Measurements from ENCODE around the gene TUBB2B.
"Not testable (repeated sequence)": the region's sequence is repeated elsewhere in the genome, so short reads cannot be mapped to it uniquely, and the experiment has no call there.

The TUBB2B gene

DNA sequence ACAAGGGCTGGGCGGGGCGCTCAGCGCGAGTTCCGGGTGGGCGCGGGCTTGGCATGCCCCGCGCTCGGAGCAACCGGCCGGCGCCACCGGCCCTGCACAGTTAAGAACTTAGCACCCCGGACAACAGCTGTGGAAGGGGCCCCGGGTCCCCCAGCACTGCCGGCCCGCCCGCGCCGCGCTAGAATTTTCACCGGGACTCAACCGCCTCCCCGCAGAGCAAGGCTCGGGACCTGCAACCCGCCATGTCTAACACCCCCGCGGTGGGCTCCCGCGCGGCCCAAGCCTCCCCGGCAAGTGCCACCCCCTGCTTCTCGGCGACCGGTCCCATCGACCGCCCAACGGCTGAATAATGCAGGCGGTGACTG lies 26.1 kb upstream of the TUBB2B start:
- DNase-seq = no peak

DNA sequence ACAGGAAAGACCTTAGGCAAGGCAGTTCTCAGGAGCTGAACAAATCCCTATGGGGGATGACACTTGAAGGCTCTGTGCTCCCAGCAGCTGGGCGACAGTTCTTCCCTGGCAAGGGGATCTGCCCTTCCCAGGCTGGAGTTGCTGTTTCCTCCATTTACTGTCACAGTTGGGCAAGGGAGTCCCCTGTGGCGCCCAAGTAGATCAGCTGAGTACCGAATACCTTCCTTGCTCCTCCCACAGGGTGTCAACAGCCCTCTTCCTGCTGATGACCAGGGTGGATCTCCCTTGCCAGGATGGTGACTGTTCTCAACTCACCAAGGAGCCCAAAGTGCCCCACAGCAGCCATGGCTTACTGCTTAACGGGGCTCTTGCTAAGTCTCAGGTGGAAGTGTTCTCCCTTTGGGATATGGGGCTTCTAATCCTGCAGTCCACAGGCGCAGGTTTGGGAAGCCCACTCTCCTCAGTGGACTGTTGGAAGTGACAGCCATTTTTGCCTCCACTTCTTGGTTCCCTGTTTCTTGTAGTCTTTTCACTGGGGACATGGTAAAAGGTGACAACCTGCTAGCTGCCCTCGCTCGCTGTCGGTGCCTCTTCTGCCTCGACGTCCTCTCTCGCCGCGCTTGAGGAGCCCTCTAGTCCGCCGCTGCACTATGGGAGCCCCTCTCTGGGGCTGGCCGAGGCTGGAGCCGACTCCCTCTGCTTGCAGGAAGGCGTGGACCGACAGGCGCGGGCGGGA lies 25.6 kb upstream of the TUBB2B start:
- no peak for DNase-seq

DNA sequence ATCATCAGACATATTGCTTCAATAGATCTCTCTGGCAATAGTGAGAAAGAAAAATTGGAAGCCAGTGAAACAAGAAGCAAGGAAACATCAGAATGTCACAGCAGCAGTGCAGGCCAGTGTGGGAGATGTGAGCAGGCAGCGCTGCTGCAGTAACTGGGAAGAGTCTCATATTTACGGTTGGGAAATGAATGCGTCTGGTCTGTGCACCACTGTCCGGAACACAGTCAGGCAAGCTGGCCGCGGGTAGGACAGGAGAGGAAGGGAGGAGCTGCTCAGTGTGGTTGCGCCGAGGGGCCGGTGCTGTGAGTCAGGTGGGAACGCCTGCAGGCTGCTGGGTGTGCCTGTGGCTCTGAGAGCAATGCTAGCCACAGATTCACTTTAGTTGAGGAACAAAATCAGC lies 24.9 kb upstream of the TUBB2B start:
- no peak for DNase-seq

- peak; percentile 80 for DNase-seq
Measured at GRCh38 chr6:3251462-3252314, 24.2 kb upstream of the TUBB2B start.

- no peak for DNase-seq
Measured at GRCh38 chr6:3250231-3250675, 22.8 kb upstream of the TUBB2B start.

DNA sequence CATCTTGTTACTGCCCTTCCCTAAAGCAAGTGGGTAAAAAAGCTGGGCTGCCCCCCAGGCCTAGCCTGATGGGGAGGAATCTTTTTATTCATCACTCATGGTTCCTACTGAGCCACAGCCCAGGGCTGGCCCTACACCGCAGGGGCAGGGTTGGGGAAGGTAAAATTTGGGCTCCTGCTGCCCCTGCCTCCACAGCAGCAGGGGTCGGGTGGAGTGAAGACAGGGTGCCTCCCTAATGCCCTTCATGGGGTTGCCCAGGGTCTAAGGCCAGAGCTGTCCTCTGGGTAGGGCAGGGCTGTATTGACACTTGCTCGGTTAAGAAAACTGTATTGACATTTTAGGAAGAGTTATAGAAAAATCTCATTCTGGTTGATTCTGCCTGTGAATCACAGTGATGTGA lies 22.4 kb upstream of the TUBB2B start:
- no peak for DNase-seq

GRCh38 chr6:3247255-3248146 lies 20.0 kb upstream of the TUBB2B start:
- DNase-seq = peak; percentile 87

- DNase-seq = no peak
Measured at GRCh38 chr6:3245216-3245615, 17.8 kb upstream of the TUBB2B start.

DNA sequence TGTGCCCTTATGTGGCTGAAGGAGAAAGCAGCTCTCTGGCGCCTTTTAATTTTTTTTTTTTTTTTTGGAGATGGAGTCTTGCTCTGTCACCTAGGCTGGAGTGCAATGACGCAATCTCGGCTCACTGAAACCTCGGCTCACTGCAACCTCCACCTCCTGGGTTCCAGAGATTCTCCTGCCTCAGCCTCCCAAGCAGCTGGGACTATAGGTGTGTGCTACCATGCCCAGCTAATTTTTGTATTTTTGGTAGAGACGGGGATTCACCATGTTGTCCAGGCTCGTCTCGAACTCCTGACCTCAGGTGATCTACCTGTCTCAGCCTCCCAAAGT lies 17.3 kb upstream of the TUBB2B start:
- DNase-seq = not testable (repeated sequence)

DNA sequence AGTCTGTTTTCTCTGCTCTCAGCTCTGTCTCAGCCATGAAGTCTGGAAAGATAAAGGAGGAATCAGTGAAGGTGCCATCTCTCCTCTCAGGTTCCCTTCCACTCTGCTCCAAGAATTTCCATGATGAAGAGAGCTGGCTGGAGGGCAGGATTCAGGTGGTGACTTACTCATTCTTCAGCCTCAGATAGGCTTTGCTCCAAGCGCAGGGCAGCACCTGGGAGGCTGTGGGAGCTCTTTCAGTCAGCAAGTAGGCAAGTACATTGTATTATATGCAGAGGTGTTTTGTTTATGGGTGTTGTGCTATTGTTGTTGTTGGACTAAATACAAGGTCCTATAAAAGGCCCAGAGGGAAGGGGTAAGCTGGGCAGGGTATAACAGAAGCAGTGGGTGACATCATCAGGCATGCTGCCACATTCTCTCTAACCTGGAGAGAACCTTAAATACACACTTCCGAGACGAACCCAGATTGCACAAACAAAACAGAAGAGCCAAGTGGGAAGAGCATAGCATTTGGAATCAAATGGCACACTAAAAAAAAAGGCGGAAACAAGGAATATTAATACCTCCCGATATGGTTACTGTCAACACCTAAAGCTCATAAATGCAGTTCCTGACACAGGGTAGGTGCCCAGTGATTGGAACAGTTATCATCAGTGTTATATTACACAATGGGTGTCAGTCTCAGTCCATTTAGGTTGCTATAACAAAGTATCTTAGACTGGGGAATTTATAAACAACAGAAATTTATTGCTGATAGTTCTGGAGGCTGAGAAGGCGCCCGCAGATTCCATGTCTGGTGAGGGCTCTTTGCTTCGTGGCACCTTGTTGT lies 16.8 kb upstream of the TUBB2B start:
- DNase-seq = no peak

- no peak for DNase-seq
Measured at GRCh38 chr6:3242768-3243167, 15.3 kb upstream of the TUBB2B start.

- DNase-seq = not testable (repeated sequence)
Measured at GRCh38 chr6:3241745-3242144, 14.3 kb upstream of the TUBB2B start.

DNA sequence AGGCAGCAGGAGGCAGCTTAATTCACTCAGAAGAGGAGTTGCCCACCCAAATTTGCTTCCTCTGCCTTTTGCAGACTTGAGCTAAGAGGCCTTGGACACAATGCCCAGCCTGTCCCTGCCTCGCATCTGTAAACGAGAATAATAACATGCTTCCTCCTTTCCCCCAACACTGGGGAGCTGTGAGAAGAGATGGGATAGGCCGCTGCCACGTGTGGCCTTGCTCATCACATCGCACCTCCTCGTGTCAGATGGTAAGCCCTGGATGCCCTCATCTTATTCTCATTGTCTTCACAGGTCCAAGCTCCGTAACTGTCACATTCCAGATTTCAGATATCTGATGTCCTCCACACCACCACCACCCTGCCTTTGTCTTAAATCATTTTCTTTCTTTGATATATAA lies 13.1 kb upstream of the TUBB2B start:
- DNase-seq = no peak

GRCh38 chr6:3239110-3239830 lies 11.8 kb upstream of the TUBB2B start:
- DNase-seq = no peak

- no peak for DNase-seq
Measured at GRCh38 chr6:3237761-3238662, 10.6 kb upstream of the TUBB2B start.

DNA sequence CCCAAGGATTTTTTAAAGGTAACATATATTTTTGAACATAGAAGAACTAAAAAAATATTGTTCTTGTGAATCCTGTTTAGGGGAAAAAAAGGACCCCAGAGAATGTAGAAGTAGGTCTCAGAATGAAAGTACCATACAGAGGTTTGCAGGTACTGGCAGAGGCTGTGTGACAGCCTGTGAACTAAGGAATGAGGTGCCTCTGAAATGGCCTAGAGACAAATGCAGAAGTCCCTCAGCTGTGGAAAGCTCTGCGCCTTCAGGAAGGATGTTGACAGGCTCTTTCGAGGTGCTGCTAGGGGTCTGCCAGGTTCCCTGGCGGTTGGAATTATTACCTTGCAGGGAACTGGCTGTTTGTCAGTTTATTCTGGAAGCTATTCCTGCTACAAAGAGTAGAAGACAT lies 8.6 kb upstream of the TUBB2B start:
- no peak for DNase-seq

GRCh38 chr6:3235486-3235885 lies 8.0 kb upstream of the TUBB2B start:
- no peak for DNase-seq

DNA sequence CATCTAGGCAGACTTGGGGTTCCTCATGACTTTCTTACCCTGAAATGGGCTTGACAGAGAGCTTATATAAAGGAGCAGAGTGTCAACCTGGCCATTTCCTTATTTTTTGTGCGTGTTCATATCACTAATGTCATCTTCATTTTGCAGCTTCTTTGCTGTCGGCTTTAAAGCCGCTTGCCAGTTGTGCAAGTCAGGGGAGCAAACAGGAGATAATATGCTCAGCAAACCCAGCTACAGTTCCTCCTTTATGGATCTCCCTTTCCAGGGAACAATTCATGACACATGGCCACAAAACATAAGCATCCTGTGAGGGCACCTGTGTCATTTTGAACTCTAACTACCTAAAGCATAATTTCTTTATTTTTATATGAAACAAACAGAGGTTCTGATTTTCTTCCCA lies 6.5 kb upstream of the TUBB2B start:
- no peak for DNase-seq

DNA sequence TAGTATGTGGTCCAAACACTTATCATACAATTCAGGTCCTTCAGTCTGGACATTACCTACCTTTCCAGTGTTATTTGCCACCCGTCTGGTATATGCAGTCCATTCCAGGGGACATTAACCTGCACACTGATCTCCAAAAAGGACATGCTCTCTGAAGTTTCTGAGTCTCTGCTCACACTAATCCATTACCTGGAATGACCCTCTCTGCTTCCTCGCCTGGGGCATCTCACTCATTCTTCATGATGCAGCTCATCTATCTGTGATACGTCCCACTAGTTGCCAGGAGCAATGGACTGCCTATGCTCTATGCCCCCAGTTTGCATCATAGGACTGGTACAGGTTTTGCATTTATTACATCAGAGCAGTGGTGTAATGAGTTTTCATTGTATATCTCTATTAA lies 5.9 kb upstream of the TUBB2B start:
- no peak for DNase-seq

- peak; percentile 69 for DNase-seq
Measured at GRCh38 chr6:3232017-3232945, 4.8 kb upstream of the TUBB2B start.

Measured in NCI-H146 (cell line).